ENCODE results near the gene GAS6.

DNA sequence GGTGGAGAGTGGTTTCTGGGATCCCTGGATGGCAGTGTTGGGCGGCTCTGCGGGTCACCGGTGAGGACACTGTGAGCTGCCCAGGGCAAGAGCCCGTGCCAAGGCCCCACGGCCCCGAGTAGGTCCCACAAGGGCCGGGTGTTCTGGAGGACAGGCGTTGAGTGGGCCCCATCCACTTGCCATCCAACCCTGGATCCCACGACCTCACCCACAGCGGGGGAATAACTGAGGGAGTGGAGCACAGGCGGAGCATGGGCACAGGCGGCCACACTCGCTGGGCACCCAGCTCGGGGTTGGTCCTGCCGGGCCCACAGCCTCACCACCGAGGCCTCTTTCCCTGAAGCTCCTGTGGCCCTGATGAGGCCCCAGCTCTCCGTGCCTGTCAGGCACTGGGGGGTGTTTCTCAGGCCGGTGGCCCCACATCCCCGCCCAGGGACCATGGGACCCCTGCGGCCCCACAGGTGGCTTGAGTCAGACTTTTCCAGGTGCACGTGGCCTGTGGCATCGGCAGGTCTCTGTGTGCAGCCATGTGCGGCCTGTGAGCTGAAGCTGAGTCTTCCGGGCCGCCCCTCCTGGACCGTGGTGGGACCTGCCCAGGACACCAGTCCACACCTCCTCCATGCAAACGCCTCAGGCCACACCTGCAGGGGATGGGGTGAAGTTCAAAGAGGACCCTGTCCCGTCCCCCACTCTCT, 88.3 kb downstream of the GAS6 start:
- TF ChIP-seq CTCF (IDR thresholded peaks at IDR 0.05) = no peak
- no peak for TF ChIP-seq EP300 (IDR thresholded peaks at IDR 0.05)
- no peak for TF ChIP-seq POLR2AphosphoS5 (IDR thresholded peaks at IDR 0.05)

All from gastroesophageal sphincter (tissue), 3 donors.